ENCODE results near the gene OTUD5. TPM values are rescaled to one million over a fixed set of nuclear protein-coding genes. Genes with fewer than 3 reads are reported as not detected.

The OTUD5 gene
- total RNA-seq, 1 donor from 2014 or later, result 16.2 TPM

Small RNA genes lying within 50 kb of the gene (small RNA-seq; reads per million reads assigned to genes)
- not detected for gene RNU6-722P

Other genes starting within 250 kb of the OTUD5 start
- not detected for gene GLOD5, start 195.9 kb downstream of the OTUD5 start, total RNA-seq
- 1.6 TPM for gene GATA1, start 171.0 kb downstream of the OTUD5 start, total RNA-seq
- gene HDAC6, start 155.5 kb downstream of the OTUD5 start, total RNA-seq, result 79.3 TPM
- not detected for gene ERAS, start 131.1 kb downstream of the OTUD5 start, total RNA-seq
- gene PCSK1N, start 122.0 kb downstream of the OTUD5 start, total RNA-seq, result not detected
- gene TIMM17B, start 59.8 kb downstream of the OTUD5 start, total RNA-seq, result 25.1 TPM
- 45.4 TPM for gene PQBP1, start 59.7 kb downstream of the OTUD5 start, total RNA-seq
- 6.3 TPM for gene SLC35A2, start 46.0 kb downstream of the OTUD5 start, total RNA-seq
- gene PIM2, start 38.6 kb downstream of the OTUD5 start, total RNA-seq, result 3.1 TPM
- 0.52 TPM for gene KCND1, start 14.2 kb upstream of the OTUD5 start, total RNA-seq
- 10.4 TPM for gene GRIPAP1, start 44.7 kb upstream of the OTUD5 start, total RNA-seq
- 8.4 TPM for gene TFE3, start 85.8 kb upstream of the OTUD5 start, total RNA-seq
- 0.52 TPM for gene CCDC120, start 101.4 kb upstream of the OTUD5 start, total RNA-seq
- gene PRAF2, start 116.4 kb upstream of the OTUD5 start, total RNA-seq, result 4.7 TPM
- gene WDR45, start 122.3 kb upstream of the OTUD5 start, total RNA-seq, result 26.6 TPM
- 20.4 TPM for gene GPKOW, start 166.1 kb upstream of the OTUD5 start, total RNA-seq
- gene MAGIX, start 205.2 kb upstream of the OTUD5 start, total RNA-seq, result 2.1 TPM
- 19.3 TPM for gene PLP2, start 214.3 kb upstream of the OTUD5 start, total RNA-seq
- 2.6 TPM for gene PRICKLE3, start 228.8 kb upstream of the OTUD5 start, total RNA-seq
- 1.0 TPM for gene SYP, start 242.6 kb upstream of the OTUD5 start, total RNA-seq